Stimulated activated CD8-positive, alpha-beta memory T cell treated with anti-CD3 and anti-CD28 coated beads, Interleukin-12 subunit alpha, Interleukin-12 subunit beta, amount 100 ng/mL, for 24 hours (primary cell): ENCODE data around the gene LST1.

ENCODE experiments used
- DNase-seq: peaks from one replicate; pipeline ENCODE4 v3.0.0-alpha.2; 2020; ENCODE audit errors: extremely low read depth

The LST1 gene

GRCh38 chr6:31559958-31560696 is 25.9 kb upstream of the LST1 start:
- DNase-seq: no peak

GRCh38 chr6:31560697-31561058 is 25.4 kb upstream of the LST1 start:
- DNase-seq: no peak

GRCh38 chr6:31567531-31568370 is 18.3 kb upstream of the LST1 start:
- DNase-seq: no peak

- peak; percentile 42 for DNase-seq
Measured at GRCh38 chr6:31568537-31568961, 17.5 kb upstream of the LST1 start.

GRCh38 chr6:31569861-31570536 is 16.1 kb upstream of the LST1 start:
- no peak for DNase-seq

- DNase-seq: peak; percentile 47
Measured at GRCh38 chr6:31572041-31572911, 13.8 kb upstream of the LST1 start, which contains the start of gene LTA. Gene LTA (plus strand): TSS chr6:31572289. CDS start chr6:31572743, 454 bp downstream.

GRCh38 chr6:31573239-31574105 is 12.6 kb upstream of the LST1 start:
- DNase-seq: no peak

- DNase-seq: no peak
Measured at GRCh38 chr6:31574106-31575061, 11.7 kb upstream of the LST1 start.

- DNase-seq: peak; percentile 55
Measured at GRCh38 chr6:31575335-31575901, 10.7 kb upstream of the LST1 start, which contains the start of gene TNF. Gene TNF (plus strand): TSS chr6:31575565. CDS start chr6:31575742, 177 bp downstream.

- no peak for DNase-seq
Measured at GRCh38 chr6:31575952-31576685, 10.0 kb upstream of the LST1 start.

- DNase-seq: no peak
Measured at GRCh38 chr6:31576897-31577578, 9.0 kb upstream of the LST1 start.

- no peak for DNase-seq
Measured at GRCh38 chr6:31577579-31577966, 8.5 kb upstream of the LST1 start.

GRCh38 chr6:31578184-31579118 is 7.6 kb upstream of the LST1 start:
- DNase-seq: no peak

GRCh38 chr6:31579119-31579505 is 7.0 kb upstream of the LST1 start:
- DNase-seq: no peak

GRCh38 chr6:31579546-31580437 is 6.3 kb upstream of the LST1 start:
- DNase-seq: no peak

GRCh38 chr6:31580438-31580740 is 5.7 kb upstream of the LST1 start:
- no peak for DNase-seq
